Stimulated activated CD4-positive, alpha-beta T cell treated with anti-CD3 and anti-CD28 coated beads, Interleukin-4, amount 100 ng/mL, for 4 hours (primary cell): Measurements from ENCODE around the gene EPX.

Source experiments
- DNase-seq, 2 experiments: peaks; one replicate each; pipeline ENCODE4 v3.0.0-alpha.2; 2020

EPX gene

DNA sequence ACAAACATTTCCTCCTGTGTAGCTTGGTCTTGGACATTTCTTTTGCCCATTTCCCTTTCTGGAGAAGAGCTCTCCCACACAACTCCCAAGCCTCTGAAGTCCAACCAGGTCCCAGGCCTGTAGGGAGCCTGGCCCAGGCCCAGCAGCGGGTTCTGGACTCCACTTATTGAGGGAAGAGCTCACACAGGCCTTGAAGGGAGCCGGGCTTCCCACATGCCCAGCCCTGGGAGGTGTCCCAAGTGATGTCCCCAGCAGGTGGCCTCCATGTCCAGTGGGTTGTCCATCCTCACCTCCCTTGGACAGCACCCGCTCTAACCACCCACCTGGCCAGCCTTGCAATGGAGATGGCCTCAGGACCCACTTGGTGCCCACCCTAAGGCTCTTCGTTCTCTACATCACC, 5.9 kb upstream of the EPX start:
- DNase-seq: no peak

- DNase-seq: no peak
Measured at GRCh38 chr17:58187063-58187462, 5.5 kb upstream of the EPX start.

- DNase-seq: no peak
Measured at GRCh38 chr17:58187675-58188074, 4.9 kb upstream of the EPX start.

- DNase-seq: no peak
Measured at GRCh38 chr17:58189436-58190146, 2.9 kb upstream of the EPX start.

DNA sequence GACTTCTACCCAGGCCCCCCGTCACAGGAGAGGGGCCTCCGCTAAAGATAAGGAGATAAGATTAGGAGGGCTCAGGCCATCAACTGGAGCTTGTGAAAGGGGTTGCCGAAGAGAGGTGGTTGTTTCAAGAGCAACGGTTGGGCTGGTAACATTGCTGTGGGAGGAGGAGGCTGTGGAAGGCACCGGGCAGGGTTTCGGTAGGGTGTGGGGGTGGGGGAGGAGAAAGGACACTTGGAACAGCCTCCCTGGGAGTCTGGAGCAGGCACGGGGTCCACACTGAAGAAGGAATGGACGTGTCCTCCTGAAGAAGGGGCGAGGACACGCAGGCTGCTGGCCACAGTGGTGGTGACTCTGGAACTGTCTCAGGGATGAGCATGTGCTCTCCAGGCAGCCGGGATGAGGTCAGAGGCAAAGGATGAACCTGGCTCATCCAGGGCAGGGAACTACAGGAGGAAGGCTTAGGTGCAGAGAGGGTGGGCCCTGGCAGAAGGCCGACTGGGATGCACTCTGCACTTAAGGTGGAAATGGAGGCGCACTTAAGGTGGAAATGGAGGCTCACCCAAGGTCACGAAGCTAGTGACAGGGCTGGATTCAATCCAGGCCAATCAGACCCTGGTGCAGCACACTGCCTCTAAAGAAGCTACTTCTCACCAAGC, 1.2 kb upstream of the EPX start:
- DNase-seq: no peak

DNA sequence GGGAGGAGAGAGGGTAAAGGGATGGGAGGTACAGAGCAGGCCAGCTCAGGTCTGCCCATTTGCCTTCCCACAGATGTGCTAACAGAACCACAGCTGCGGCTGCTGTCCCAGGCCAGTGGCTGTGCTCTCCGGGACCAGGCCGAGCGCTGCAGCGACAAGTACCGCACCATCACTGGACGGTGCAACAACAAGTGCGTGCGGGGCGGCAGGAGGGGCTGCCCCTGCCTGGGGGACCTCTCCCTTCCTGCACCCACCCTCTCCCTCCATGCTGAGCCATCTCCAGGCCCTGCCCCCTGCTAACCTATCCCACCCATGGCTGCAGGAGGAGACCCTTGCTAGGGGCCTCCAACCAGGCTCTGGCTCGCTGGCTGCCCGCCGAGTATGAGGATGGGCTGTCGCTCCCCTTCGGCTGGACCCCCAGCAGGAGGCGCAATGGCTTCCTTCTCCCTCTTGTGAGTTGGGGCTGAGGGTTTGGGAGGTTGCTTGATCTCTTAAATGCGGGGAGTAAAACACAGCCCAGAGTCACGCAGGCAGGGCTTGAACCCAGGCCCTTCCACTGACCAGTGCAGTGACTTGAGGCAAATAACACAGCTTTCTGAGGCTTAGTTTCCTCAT, 1.2 kb downstream of the EPX start:
- DNase-seq: no peak

DNA sequence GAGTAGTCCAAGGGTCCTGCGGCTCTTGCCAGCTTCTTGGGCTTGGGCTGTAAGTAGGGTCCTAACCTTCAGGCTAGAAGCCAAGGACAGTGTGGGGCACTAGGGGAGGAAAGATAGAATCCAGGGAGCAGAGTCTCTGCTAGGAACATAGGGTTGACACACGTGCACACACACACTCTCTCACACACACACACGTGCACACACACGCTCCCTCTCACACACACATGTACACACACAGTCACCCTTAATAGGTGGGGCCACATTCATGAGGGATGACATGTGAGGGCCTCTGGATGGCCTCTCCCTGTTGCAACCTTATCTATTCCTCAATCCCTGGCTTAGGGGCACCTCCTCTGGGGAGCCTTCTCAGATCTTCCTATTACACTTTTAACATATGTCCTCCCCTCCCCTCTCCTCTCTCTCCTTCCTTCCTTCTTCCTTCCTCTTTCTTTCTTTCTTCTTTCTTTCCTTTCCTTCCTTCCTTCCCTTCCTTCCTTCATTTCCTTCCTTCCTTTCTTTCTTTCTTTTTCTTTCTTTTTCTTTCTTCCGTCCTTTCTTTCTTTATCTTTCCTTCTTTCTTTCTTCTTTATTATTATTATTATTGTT, 3.1 kb downstream of the EPX start:
- no peak for DNase-seq

- no peak for DNase-seq
Measured at GRCh38 chr17:58196610-58197009, 4.1 kb downstream of the EPX start.

GRCh38 chr17:58200024-58200633, 7.6 kb downstream of the EPX start:
- peak; percentile 29 to 56 for DNase-seq

DNA sequence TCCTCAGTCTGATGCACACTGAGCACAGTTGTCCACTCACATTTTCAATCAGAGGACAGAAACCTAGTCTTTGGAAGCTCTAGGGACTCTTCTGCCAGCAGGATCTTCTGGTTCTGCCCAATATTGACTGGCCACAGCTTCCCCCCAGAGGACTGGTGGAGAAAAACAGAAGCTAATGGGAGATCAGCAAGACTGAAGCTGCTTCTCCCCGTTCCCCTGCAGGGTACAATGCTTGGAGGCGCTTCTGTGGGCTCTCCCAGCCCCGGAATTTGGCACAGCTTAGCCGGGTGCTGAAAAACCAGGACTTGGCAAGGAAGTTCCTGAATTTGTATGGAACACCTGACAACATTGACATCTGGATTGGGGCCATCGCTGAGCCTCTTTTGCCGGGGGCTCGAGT, 10.3 kb downstream of the EPX start:
- DNase-seq: no peak

- DNase-seq: no peak
Measured at GRCh38 chr17:58204796-58205195, 12.3 kb downstream of the EPX start.

DNA sequence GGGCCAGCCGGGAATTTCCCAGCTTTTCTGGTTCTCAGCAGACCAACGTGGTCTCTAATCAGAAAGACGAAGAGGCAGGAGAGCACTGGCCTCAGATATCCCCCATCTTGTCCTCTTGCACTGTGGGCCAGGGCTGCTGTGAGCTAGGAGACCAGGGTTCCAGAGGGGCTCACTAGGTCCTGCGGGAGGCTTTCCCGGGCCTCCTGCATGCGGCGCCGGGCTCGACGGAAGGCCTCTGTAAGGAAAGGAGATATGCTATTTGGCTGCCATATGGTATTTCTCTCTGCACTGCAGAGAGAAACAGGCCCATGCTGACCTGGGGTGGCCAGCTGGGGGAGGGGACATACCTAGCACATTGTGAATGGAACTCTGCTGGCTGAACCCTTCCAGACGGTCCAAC, 13.4 kb downstream of the EPX start:
- DNase-seq: no peak

DNA sequence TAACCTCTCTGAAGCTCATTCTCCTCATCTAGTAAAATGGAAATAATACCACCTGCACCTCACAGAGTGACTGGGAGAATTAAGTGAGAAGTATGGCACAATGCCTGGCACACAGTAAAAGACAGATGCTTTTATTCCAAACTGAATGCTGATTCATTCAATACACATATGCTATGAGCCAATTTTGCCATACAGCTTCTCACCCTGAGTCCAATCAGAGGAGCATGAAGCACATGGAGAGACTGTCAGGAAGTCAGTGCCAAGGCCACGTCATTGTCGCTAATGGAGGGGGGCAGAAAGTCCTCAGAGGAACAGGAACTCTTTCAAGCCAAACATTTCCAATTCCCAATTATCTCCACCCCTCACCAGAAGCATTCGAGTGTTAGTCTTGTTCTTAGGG, 14.9 kb downstream of the EPX start:
- no peak for DNase-seq

DNA sequence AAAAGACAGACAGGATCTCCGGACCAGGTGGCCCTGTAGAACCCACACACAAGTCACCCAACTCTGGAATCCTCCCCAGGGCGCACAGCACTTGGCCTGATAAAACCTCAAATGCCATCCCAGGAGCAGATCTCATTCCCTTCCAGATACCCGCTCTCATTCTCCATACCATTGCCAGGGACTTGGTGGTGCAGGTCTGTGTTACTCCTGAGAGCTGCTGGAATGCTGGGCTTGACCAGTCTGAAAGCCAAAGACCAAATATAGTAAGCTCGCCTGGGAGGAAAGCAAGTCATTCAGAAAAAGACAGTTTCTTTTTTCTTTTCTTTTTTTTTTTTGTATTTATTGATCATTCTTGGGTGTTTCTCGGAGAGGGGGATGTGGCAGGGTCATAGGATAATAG, 15.8 kb downstream of the EPX start:
- DNase-seq: no peak

DNA sequence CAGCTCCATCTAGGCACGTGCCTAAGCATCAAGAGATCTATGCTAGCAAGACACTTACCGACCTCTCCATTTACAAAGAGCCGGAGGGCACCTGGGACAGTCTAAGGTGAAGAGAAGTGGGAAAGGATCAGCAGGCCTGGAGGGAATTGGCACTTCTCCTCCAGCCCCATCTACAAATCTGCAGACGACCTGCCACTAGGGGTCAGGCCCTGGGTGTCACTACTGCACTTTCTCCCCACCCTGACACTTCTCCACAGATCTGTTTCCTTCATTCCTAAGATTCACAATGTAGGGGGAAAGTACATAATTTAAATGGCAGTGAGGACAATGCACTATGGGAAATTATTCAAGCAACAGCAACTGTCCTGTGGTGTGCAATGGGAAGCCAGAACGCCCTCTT, 18.4 kb downstream of the EPX start:
- DNase-seq: no peak

- DNase-seq: no peak
Measured at GRCh38 chr17:58215685-58216084, 23.2 kb downstream of the EPX start.

- DNase-seq: no peak
Measured at GRCh38 chr17:58217766-58218165, 25.2 kb downstream of the EPX start.

DNA sequence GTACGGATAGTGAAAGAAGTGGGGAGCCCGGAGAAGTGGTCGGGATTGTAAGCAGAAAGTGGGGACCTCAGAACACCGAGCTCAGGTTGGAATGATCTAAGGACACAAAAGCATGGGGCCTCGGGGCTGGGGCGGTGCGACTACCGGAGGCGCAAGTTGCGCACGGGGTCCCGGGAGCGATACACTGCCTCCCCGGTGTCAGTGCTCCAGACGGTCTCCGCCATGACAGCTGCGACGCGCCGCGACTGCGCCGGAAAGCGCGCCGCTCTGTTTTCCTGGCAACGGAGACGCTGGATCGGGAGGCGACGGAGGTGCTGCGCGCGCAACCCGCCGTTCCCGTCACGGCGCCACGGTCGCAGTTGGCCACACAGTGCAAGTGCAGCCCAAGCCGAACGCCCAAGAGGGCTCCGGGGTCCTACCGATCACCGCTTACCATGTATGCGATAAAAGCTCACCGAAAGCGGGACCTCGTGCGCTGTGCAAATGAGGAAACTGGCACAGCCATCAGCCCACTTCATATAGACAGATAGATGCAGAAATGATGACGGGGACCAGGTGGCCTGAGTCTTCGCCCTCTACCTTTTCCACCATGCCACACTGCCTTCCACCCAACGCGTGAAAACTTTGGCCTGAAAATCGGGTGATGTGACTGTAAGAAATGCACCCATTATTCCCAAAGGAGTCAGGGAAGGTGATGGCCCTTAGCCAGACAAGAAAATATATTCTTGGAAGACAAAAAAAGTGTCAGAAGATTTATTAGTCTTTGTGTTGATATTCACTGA, 26.7 kb downstream of the EPX start, which contains the start of gene MKS1:
TSS of gene MKS1 (minus strand) at position 249 of the 782 bp plus-strand sequence. CDS start at position 224, 25 bp downstream.
- DNase-seq: peak; percentile 90 to 96

DNA sequence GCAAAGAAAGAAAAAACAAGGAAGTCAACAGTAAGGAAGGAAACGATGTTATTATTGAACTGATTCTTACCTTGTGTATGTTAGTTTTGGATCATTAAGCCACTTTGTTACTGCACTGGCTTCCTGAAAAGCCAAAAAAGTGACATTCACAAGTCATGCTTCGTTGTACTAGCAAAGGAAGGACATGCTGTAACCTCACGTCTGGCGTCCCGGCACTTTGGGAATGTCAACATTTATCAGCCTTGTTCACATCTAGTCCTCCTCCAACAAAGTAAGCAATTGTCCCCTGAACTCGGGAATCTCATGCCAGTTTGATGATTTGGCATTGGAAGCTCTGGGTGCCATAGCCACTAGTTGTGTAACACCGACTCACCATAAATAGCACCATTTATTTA, 27.3 kb downstream of the EPX start:
- no peak for DNase-seq

GRCh38 chr17:58224315-58224714, 31.8 kb downstream of the EPX start:
- no peak for DNase-seq

DNA sequence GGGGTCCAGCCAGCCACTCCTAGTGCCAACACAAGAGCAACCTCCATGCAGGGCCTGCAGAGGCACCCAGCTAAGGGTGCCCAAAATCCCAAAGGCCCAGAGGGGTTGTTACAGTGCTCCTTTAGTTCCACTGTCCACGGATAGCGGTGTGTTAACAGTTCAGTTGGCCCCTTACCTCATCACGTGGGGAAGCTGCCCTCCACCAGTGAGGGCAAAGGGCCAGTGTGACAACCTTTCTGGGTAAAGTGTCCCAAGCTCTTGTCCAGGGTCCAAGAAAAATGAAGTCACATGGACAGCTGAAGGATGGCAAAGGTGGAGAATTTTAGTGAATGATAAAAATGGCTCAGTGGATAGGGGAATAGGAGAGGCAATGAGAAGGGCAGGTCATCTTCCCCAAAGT, 35.2 kb downstream of the EPX start:
- no peak for DNase-seq

DNA sequence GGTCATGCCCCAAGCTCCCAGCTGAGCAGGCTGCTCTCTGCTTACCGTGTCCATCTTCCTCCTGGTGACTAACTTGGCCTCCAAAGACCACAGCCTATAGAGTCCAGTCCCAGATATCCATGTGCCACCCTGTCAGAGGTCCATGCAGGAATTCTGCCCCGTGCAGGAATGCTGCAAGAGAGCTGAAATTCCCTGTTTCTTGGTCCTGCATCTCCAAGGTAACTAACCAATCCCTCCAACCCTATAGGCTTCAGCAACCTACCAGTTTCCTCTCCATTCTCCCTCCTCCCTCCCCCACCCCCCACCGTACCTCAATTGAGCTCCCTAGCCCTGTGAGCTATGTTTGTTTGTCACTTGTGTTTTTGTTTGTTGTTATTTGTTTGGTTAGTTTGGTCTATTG, 36.2 kb downstream of the EPX start:
- DNase-seq: no peak

DNA sequence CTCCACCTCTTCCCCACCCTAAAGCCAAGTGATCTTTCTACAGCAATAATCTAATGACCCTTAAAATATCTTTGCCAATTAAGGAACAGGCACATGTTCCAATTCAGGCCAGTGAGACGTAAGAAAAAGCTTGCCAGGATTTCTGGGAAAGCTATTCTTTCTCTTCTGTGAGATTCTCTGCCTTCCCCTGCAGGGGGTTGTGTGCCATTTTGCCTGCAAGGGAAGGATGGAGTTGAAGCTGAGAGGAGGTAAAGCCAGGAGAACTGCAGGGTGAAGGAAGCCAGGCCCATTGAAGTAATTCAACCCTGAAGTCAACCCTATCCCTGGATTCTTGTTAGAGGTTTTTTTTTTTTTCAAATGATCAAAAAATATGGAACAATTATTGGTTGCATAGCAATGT, 36.9 kb downstream of the EPX start:
- DNase-seq: no peak
